GM18867 (cell line): ENCODE results near the gene ETV7.
"Not testable (repeated sequence)": the region's sequence is repeated elsewhere in the genome, so short reads cannot be mapped to it uniquely, and the experiment has no call there.

Experiments
- ATAC-seq: cut with Tn5 transposase; IDR thresholded peaks from one replicate; pipeline ENCODE4 v1.9.1; 2021; ENCODE audit warnings: mild to moderate bottlenecking, moderate library complexity; ENCODE audit not compliant: unreplicated experiment

The ETV7 gene

GRCh38 chr6:36343109-36343680 is 44.3 kb downstream of the ETV7 start:
- no peak for ATAC-seq

- no peak for ATAC-seq
These were observed 46.6 kb downstream of the ETV7 start for GRCh38 chr6:36340618-36341454.

- no peak for ATAC-seq
These were observed 47.2 kb downstream of the ETV7 start for GRCh38 chr6:36340306-36340617.

GRCh38 chr6:36339146-36339545 is 48.3 kb downstream of the ETV7 start:
- no peak for ATAC-seq

- ATAC-seq: not testable (repeated sequence)
These were observed 49.2 kb downstream of the ETV7 start for GRCh38 chr6:36338223-36338622.

GRCh38 chr6:36337814-36338213 is 49.7 kb downstream of the ETV7 start:
- no peak for ATAC-seq

- ATAC-seq: no peak
These were observed 50.7 kb downstream of the ETV7 start, which contains the start of gene BNIP5 for GRCh38 chr6:36336779-36337241. TSS of gene BNIP5 (minus strand) at chr6:36336888. CDS start at chr6:36330690, 6,198 bp downstream.

GRCh38 chr6:36336208-36336710 is 51.2 kb downstream of the ETV7 start:
- ATAC-seq: no peak

GRCh38 chr6:36335465-36336207 is 51.8 kb downstream of the ETV7 start:
- no peak for ATAC-seq

GRCh38 chr6:36334832-36335459 is 52.5 kb downstream of the ETV7 start:
- no peak for ATAC-seq

- ATAC-seq: no peak
These were observed 53.3 kb downstream of the ETV7 start for GRCh38 chr6:36333931-36334725.

- ATAC-seq: no peak
These were observed 54.1 kb downstream of the ETV7 start for GRCh38 chr6:36333171-36333895.

GRCh38 chr6:36331381-36331780 is 56.1 kb downstream of the ETV7 start:
- ATAC-seq: no peak

GRCh38 chr6:36330366-36330765 is 57.1 kb downstream of the ETV7 start:
- ATAC-seq: no peak

GRCh38 chr6:36329798-36330291 is 57.6 kb downstream of the ETV7 start:
- ATAC-seq: no peak

GRCh38 chr6:36328600-36328999 is 58.9 kb downstream of the ETV7 start:
- ATAC-seq: no peak

GRCh38 chr6:36327919-36328236 is 59.6 kb downstream of the ETV7 start:
- no peak for ATAC-seq

- no peak for ATAC-seq
These were observed 60.1 kb downstream of the ETV7 start for GRCh38 chr6:36327226-36327918.
